Spleen (tissue), 7 donors: Measurements from ENCODE around the gene CASP3.

Experiments
- POLR2A ChIP-seq, 3 donors: fragments of 450-650 bp; IDR thresholded peaks; one replicate each; pipeline ENCODE4 v1.5.1; 2017; ENCODE audit warnings: antibody characterized with exemption in 3 of 3, mild to moderate bottlenecking in 1 of 3
- POLR2AphosphoS5 ChIP-seq, 3 donors: sonication (generic); formaldehyde crosslinking; IDR thresholded peaks; one replicate each; pipeline ENCODE4 v1.5.1; 2017; ENCODE audit warnings: antibody characterized with exemption in 3 of 3
- TF ChIP-seq, protein P1 (sequence below), 11 experiments: fragments of 200-600 bp in 7 of 11; fragments of 450-650 bp in 4 of 11; sonication (generic) in 4 of 11; IDR thresholded peaks in 8 of 11; conservative IDR thresholded peaks in 3 of 11; 1 replicate in 7 of 11; 2 replicates in 4 of 11; pipeline versions ENCODE4 v1.4.0 to v1.8.0; 2016 to 2021; ENCODE audit warnings: antibody characterized with exemption in 11 of 11, inconsistent platforms in 4 of 11, mild to moderate bottlenecking in 1 of 11
- donor health status: DM: no; HTN: no; CAD: no; lungs with moderate emphysema.
- donor health status: DM: no; HTN: no; CAD: no.
- donor health status: DM: no; HTN: no; CAD: no.

DNA sequence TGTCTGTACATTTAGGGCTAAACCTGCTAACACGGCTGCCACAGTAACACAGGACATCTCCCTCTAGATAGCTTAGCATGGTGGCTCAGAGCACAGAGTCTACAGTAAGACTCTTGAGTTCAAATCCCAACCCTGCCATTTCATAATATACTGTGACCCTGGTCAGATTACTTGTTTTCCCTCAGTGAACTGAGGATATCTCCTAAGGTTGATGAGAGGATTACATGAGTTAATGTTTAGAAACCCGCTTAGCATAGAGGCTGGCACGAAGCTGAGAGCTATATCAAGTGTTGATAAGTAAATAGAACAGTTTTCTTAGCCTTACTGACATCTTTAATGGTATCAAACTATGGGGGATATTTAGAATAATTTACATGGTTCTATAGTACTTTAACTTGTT, 37.2 kb downstream of the CASP3 start:
- TF ChIP-seq, protein P1, sequence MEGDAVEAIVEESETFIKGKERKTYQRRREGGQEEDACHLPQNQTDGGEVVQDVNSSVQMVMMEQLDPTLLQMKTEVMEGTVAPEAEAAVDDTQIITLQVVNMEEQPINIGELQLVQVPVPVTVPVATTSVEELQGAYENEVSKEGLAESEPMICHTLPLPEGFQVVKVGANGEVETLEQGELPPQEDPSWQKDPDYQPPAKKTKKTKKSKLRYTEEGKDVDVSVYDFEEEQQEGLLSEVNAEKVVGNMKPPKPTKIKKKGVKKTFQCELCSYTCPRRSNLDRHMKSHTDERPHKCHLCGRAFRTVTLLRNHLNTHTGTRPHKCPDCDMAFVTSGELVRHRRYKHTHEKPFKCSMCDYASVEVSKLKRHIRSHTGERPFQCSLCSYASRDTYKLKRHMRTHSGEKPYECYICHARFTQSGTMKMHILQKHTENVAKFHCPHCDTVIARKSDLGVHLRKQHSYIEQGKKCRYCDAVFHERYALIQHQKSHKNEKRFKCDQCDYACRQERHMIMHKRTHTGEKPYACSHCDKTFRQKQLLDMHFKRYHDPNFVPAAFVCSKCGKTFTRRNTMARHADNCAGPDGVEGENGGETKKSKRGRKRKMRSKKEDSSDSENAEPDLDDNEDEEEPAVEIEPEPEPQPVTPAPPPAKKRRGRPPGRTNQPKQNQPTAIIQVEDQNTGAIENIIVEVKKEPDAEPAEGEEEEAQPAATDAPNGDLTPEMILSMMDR (IDR thresholded peaks at IDR 0.05 in 8 of 11, conservative IDR thresholded peaks at IDR 0.05 in 3 of 11) = no peak
- TF ChIP-seq POLR2A (IDR thresholded peaks at IDR 0.05) = no peak
- no peak for TF ChIP-seq POLR2AphosphoS5 (IDR thresholded peaks at IDR 0.05)
